H4 (cell line): ENCODE data around the gene HYKK. TPM values are rescaled to one million over a fixed set of nuclear protein-coding genes. Genes with fewer than 3 reads are reported as not detected.
"Not testable (repeated sequence)": the region's sequence is repeated elsewhere in the genome, so short reads cannot be mapped to it uniquely, and the experiment has no call there.

Experiments
- DNase-seq: peaks from one replicate; pipeline ENCODE4 v3.0.0-alpha.2; 2015; ENCODE audit warnings: low spot score
- total RNA-seq: library from RNA; depleted of rRNA; stranded (reverse); fragments of >200 nt; shearing (Covaris generic); gene quantifications from 2 replicates; pipeline ENCODE4 v1.2.3, GENCODE V29; 2014

HYKK gene
- total RNA-seq, 1 experiment from 2014 or later, result 5.5 TPM

DNA sequence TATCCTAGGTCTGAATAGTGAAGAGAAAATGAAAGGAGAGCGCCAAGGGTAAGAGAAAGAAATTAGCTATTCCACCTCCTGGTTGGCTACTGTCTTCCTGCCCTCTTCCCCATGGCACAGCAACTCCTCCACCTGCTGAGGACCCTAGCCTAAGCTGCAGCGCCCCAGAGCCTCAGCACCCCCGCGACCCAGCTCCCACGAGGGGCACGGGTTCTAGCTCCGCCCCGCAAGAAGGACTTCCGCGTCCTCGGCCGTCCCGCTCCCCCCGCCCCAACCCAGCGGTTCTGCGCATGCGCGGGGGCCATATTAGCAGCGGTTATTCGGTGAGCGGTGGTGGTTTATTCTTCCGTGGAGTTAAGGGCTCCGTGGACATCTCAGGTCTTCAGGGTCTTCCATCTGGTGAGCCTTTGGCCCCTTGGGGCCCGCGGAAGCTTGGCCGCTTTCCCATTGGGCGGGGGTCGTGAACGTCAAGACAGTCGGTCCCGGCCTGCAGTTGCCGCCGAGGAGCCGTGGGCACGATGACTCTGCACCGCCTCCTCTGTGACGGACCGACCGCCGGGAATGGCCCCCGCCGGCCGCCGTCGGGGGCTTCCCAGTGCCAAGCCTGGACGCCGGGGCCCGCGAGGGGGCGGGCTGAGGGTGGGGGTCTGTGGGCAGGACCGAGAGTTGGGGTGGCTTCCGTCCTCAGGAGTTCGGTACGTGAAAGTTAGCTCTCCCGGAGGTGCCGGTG lies 32.9 kb downstream of the HYKK start, which contains the start of gene PSMA4:
Gene PSMA4, plus strand, starts transcription at position 304 of the 730 bp plus-strand sequence. CDS start 1,484 bp downstream, outside the sequence.
- DNase-seq, result peak; percentile 79

- no peak for DNase-seq
Measured at GRCh38 chr15:78540871-78541743, 33.7 kb downstream of the HYKK start.

DNA sequence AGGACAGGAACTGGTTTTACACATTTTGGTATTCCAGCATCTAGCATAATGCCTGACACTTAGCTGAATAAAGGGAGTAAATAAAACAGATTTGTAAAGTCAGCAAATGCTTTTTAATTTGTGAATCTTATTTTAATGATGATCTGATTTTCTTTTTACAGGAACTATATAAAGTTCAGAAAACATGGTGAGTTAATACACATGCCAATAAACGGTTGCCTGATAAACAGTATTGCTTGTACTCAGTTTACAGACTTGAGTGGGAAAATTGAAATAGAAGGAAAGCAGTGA lies 34.3 kb downstream of the HYKK start:
- no peak for DNase-seq

GRCh38 chr15:78542647-78543046 lies 35.3 kb downstream of the HYKK start:
- no peak for DNase-seq

GRCh38 chr15:78550194-78550593 lies 42.8 kb downstream of the HYKK start:
- DNase-seq, result no peak

GRCh38 chr15:78550815-78551214 lies 43.4 kb downstream of the HYKK start:
- DNase-seq, result no peak

- no peak for DNase-seq
Measured at GRCh38 chr15:78551902-78552301, 44.5 kb downstream of the HYKK start.

DNA sequence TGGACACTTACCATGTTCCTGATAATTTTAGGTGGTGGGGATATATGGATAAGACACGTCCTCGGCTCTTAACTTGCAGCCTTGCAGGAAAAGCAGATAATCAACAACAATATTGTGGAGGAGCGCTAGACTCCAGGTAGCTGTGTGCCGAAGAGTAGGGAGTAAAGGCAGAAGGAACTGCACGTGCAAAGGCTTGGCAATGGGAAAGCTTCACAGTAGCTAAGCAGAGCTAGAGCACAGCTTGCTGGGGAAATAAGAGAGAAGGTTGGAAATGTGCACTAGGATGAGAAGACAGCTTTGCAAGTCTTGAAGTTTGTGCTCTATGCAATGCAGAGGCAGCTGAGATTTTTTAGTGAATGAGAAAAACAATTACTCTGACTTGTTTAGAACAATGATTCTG lies 45.2 kb downstream of the HYKK start:
- DNase-seq, result no peak

DNA sequence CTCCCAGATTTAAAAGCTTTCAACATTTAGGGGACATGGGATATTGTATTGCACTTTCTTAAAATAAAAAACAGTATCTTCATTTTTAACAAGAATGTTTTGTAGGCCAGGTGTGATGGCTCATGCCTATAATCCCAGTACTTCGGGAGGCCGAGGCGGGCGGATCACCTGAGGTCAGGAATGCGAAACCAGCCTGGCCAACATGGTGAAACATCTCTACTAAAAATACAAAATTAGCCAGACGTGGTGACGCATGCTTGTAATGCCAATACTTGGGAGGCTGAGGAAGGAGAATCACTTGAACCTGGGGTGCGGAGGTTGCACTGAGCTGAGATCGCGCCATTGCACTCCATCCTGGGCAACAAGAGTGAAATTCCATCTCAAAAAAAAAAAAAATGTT lies 52.8 kb downstream of the HYKK start:
- DNase-seq, result not testable (repeated sequence)

GRCh38 chr15:78561490-78561889 lies 54.1 kb downstream of the HYKK start:
- no peak for DNase-seq

DNA sequence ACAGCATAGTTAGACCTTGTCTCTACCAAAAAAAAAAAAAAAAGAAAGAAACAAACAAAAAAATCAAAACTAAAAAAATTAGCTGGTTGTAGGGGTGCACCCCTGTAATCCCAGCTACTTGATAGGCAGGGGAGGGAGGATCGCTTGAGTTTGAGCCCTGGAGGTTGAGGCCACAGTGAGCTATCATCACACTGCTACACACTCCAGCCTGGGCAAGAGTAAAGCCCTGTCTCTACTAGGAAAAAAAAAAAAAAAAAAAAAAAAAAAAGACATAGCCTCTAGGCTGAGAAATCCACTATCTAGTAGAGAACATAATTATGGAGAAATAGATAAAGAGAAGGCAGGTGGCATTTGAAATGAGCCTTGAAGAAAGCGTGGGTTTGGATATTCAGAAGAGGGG lies 55.7 kb downstream of the HYKK start:
- DNase-seq, result no peak

DNA sequence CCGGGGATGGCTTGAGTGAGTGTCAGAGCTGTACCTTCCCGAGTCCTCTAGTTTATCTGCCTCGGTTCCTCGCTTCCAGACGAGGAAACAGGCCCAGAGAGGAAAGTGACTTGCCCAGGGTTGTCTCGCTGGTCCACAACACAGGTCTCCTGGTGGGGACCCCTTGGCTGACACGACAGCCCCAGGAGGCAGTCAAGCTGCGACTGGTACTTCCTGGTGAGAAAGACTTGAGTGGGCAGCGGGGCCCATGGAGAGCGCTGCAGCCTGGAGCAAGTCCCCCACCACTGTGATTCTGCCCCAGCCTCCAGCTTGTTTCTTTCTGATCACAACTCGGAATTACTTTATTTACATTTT lies 57.3 kb downstream of the HYKK start:
- no peak for DNase-seq

DNA sequence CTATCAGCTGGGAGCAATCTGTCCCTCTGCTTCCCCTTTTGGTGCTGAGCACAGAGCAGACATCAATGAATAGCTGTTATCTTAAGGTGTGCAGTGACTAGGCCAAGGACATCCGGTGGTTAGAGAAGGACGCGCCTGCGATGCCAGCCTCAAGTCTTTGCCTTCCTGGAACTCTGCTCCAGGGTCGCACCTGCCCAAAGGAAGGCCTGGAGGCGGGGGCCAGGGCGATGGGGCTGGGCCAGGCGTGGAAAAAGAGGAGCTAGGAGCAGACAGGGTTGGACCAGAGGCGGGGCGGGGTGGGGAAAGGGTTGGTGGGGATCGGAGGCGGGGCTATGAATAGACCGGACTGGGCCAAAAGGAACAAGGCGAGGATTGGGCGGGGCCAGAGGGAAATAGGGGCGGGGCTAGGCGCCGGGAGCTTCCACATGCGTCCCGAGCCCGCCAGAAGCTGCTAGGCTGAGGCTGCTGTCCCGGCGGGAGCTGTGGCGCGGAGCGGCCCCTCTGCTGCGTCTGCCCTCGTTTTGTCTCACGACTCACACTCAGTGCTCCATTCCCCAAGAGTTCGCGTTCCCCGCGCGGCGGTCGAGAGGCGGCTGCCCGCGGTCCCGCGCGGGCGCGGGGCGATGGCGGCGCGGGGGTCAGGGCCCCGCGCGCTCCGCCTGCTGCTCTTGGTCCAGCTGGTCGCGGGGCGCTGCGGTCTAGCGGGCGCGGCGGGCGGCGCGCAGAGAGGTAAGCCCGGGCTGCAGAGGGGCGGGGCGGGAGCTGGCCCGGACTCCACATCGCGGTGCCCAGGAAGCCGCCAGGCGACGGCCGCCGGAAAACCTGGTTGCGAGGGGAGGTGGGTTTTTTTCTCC lies 57.9 kb downstream of the HYKK start, which contains the start of gene CHRNA5:
Gene CHRNA5, plus strand, starts transcription at position 424 of the 854 bp plus-strand sequence. Its CDS starts 200 bp downstream, at position 624.
- peak; percentile 83 for DNase-seq

- peak; percentile 29 for DNase-seq
Measured at GRCh38 chr15:78565951-78566774, 58.8 kb downstream of the HYKK start.

GRCh38 chr15:78567531-78567930 lies 60.2 kb downstream of the HYKK start:
- DNase-seq, result no peak

DNA sequence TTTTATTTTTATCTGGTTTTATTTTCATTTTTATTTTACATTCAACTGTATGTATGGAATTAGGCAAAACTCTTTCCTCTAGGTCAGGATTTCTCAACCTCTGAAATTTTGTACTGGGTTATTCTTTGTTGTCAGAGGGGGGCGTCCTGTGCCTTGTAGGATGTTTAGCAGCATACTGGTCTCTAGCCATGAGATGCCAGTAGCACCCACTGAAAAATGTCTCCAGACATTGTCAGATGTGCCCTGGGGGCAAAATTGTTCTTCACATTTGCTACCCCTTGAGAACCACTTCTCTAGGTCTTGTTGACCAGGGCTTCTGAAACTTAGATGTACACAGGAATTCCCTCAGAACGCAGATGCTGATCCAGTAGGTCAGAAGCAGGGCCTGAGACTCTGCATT lies 63.3 kb downstream of the HYKK start:
- DNase-seq, result no peak

- DNase-seq, result no peak
Measured at GRCh38 chr15:78571382-78571781, 64.0 kb downstream of the HYKK start.

DNA sequence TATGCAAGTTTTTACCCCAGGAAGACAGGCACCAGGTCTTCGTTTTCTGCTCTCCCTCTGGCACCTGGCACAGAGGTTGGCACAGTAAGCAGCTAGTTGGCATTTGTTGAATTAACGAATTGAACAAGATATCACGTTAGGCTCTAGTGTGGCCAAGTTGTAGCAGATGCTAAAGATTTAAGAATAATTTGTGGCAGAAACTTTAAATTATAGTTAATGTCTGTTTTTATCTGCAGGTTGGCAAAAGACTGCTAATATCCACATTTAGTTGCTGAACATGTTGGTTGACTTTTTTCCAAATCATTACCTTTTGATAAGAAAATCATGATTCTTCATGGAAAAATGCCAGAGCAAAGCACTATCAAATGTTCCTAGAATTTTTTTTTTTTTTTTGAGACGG lies 66.0 kb downstream of the HYKK start:
- DNase-seq, result no peak

- no peak for DNase-seq
Measured at GRCh38 chr15:78574944-78575343, 67.6 kb downstream of the HYKK start.
